ENCODE measurements around the gene GNL1.

DNA sequence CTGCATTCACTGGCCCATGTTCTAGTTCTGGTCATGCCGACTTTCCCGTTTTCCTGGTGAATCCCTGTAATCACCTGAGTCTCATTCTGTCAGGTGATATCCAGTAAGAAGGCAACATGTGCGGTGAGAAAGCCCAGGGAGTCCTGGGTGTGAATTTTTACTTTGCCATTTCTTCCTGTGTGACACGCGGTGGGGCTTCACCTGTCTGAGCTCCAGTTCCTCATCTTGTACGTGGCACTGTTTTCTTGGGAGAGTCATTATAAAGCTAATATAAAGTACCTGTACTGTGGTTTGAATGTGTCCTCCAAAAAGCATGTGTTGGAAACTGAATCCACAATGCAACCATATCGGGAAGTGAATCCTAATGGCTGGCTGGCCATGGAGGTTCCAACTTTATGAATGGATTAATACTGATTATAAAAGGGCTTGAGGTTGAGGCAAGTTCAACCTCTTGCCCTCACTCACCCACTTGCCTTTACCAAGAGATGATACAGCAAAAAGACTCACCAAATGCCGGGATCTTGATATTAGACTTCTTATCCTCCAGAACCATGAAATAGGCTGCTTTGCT is 61.9 kb downstream of the GNL1 start:
- TF ChIP-seq, protein P1, sequence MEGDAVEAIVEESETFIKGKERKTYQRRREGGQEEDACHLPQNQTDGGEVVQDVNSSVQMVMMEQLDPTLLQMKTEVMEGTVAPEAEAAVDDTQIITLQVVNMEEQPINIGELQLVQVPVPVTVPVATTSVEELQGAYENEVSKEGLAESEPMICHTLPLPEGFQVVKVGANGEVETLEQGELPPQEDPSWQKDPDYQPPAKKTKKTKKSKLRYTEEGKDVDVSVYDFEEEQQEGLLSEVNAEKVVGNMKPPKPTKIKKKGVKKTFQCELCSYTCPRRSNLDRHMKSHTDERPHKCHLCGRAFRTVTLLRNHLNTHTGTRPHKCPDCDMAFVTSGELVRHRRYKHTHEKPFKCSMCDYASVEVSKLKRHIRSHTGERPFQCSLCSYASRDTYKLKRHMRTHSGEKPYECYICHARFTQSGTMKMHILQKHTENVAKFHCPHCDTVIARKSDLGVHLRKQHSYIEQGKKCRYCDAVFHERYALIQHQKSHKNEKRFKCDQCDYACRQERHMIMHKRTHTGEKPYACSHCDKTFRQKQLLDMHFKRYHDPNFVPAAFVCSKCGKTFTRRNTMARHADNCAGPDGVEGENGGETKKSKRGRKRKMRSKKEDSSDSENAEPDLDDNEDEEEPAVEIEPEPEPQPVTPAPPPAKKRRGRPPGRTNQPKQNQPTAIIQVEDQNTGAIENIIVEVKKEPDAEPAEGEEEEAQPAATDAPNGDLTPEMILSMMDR (IDR thresholded peaks at IDR 0.05) = no peak
- TF ChIP-seq POLR2A (IDR thresholded peaks at IDR 0.05) = no peak

Data from uterus (tissue), 2 donors.